ENCODE measurements around the gene ZNF106. TPM values are rescaled to one million over a fixed set of nuclear protein-coding genes. Genes with fewer than 3 reads are reported as not detected.

ZNF106 gene
- total RNA-seq, result 100 to 1,000 TPM; 379 to 380 TPM
- long read RNA-seq, full-length matches to known transcripts, result 7 of 597 reads
- long read RNA-seq, partial matches to known transcripts, result 540 of 597 reads
- long read RNA-seq, other reads (novel, unspliced or antisense), result 50 of 597 reads

DNA sequence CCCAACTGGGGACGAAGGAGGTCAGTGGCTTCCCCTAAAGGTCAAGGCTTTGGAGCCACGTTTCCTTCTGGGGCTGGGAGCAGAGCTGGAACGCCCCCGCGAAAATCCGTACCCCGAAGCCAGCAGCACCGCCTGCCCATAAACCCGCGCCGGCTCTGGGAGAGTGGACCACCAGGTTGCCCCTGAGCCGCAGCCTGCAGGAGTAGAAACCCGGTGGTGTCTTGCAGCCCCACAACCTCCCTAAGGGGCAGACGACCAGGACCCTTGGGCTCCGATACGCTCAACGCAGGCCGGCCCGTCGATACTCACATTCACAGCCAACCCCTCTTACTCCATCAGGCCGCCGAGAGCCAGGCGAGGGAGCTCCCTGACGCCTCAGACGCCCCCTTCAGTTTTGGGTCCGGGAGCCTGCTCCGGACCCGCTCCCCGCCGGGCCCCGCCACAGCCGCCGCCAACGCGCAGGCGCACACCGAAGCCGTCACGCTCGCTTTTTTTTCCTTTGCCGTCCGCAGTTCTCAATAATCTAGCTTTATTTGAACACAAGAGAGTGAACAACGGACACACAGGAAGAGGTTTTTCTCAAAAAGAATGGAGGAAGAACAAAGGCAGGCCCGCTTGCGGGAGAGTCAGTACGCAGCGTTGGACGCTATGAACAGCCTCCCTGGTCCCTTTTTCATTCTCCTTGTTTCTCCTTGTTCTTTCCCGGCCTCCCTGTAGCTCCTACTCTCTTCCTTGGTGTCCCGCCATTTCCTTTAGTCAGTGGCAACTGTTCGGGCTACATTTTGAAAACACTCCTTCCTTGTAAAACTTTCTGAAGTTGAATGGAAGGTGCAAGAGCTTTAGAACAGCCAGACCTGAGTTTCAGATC lies at the start of gene ZNF106:
Gene ZNF106 (minus strand): TSS at position 471 of the 868 bp plus-strand sequence. CDS start 18,852 bp downstream, outside the sequence.
- intact Hi-C loops (cut with DNase I), result no loop called here
- peak; percentile 72 to 73 for ATAC-seq
- peak; percentile 87 for DNase-seq

DNA sequence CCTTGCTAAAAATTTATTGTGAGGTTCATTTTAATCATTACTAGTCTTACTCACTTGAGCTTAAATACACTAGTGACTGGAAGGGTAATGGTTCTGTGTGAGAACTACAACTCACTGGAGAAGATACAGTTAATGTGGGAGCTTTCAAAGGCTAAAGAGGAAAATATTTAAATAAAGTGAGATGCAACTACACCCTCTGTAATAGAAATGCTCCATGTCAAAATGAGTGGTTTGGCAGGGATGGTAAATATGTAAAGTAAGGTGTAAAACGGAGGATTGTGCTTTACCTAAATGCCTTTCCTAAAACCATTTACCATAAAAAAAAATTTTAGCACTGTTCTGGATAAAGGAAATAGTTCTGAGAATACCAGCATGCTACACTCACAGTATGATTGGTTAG lies 42.3 kb upstream of the ZNF106 start:
- no peak for ATAC-seq
- intact Hi-C loops (cut with DNase I), result no loop called here
- no peak for DNase-seq

GRCh38 chr15:42528970-42529369 lies 38.0 kb upstream of the ZNF106 start:
- intact Hi-C loops (cut with DNase I), result no loop called here
- DNase-seq (no peak), ATAC-seq (no peak)

DNA sequence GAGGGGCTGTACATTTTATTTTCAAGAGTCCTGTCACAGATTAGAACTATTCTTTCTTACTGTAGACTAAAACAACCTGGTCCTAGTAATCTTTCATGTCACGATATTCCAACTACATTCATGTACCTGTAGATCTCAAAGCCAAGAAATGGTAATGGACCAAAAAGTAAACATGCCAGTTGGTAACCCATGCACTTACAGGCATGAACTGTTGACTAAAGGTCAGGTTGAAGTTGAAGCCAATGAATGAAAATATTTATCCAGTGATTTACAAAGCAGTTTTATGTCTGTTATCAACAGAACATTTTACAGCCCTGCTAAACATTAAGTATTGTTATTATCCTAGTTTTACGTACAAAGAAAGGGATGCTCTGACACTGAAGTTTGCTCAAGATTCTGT lies 32.4 kb upstream of the ZNF106 start:
- intact Hi-C loops (cut with DNase I), result no loop called here
- DNase-seq (no peak), ATAC-seq (no peak)

- DNase-seq (no peak), ATAC-seq (peak; percentile 48 to 77)
- intact Hi-C loops (cut with DNase I), result no loop called here
These were observed 20.1 kb upstream of the ZNF106 start for GRCh38 chr15:42511007-42511391.

DNA sequence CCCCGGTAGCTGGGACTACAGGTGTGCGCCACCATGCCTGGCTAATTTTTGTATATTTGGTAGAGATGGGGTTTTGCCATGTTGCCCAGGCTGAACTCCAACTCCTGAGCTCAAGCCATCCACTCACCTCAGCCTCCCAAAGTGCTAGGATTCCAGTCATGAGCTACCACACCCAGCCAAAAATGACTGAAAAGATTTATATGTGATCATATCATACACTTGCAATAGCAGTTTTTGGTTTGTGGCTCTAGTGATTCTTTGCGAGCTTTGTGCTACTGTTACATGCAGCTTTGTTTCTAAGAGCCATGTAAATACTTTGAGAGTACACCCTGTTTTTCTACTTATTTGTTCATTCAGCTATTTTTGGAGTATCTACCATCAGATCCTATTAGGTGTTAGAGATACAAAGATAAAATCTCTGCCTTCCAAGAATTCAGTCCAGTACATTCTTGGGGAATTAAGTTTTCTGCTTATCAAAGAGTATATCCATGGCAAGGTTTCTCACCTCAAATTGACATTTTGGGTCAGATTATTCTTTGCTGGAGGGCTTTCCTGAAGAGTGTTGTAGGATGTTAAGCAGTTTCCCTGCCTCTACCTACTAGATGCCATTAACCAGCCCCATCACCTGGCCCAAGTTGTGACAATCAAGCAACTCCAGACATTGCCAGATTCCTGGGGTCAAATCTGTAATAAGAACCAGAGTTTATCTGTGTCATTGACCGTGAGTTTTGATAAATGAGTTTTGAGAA lies 19.5 kb upstream of the ZNF106 start:
- no peak for DNase-seq
- intact Hi-C loops (cut with DNase I), result no loop called here
- peak in 1 of 2 donors; percentile 7 for ATAC-seq

GRCh38 chr15:42508263-42508690 lies 17.3 kb upstream of the ZNF106 start:
- ATAC-seq, result peak; percentile 74 to 79

DNA sequence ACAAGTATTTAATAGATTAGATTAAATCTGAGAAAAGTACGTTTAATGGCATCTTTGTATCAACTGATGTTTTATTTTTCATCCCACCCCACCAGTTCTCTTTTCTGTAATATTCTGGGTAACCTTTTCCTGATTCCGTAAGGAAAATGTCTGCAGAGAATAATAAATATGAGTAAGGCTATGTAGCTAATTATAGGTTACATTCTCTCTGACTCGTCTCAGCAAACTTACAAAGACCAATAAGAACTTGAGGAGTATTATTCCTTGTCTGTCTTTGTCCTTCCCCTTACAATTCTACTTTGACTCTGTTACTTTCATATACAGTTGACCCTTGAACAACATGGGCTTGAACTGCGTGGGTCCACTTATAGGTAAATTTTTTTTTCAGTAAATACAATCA lies 16.6 kb upstream of the ZNF106 start:
- intact Hi-C loops (cut with DNase I), result no loop called here
- ATAC-seq (no peak), DNase-seq (no peak)

More at GRCh38 chr15:42508263-42508690, 17.3 kb upstream of the ZNF106 start:
- no peak for DNase-seq
- intact Hi-C loops (cut with DNase I), result no loop called here

- ATAC-seq, result no peak
- intact Hi-C loops (cut with DNase I), result no loop called here
- DNase-seq, result no peak
These were observed 13.7 kb upstream of the ZNF106 start for GRCh38 chr15:42504631-42505030.

GRCh38 chr15:42503825-42504224 lies 12.9 kb upstream of the ZNF106 start:
- ATAC-seq (no peak), DNase-seq (no peak)
- intact Hi-C loops (cut with DNase I), result no loop called here

DNA sequence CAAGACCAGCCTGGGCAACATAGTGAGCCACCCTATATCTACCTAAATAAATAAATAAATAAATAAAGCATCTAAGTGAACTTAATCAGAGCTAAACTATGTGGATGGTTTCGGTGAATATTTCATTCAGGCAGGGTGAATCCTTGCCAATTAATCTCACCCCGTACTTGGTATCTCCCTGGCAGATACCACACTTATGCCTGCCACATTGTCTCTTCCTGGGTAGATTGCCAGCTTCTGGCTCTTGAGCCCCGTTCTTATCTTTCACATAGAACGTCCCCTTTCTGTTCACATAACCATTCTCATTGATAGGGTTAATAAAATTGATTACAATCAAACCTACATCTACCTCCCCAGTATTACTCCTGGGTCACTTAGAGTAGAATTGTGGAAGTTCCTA lies 11.5 kb upstream of the ZNF106 start:
- no peak for DNase-seq
- intact Hi-C loops (cut with DNase I), result no loop called here
- ATAC-seq, result peak; percentile 34 to 67

DNA sequence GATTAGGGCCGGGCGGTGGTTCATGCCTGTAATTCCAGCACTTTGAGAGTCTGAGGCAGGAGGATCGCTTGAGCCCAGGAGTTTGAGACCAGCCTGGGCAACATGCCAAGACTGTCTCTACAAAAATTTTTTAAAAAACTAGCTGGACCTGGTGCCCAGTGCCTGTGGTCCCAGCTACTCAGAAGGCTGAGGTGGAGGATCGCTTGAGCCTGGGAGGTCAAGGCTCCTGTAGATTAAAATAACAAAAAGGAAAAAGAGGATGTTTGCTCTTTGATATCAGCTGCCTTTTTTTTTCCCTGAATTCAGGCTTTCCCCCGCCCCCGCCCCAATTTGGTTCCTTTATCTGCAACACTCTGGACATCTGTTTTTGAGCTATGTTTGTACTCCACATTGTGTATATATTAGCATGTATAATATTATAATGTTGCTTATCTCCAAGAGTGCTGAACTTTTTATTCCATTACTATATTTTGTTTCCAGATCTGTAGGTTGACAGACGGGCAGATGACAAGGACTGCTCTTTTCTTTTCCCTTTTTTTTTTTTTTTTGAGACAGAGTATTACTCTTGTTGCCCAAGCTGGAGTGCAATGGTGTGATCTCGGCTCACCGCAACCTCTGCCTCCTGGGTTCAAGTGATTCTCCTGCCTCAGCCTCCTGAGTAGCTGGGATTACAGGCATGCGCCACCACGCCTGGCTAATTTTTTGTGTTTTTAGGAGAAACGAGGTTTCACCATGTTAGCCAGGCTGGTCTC lies 9.1 kb upstream of the ZNF106 start:
- intact Hi-C loops (cut with DNase I), result no loop called here
- peak; percentile 38 for DNase-seq

DNA sequence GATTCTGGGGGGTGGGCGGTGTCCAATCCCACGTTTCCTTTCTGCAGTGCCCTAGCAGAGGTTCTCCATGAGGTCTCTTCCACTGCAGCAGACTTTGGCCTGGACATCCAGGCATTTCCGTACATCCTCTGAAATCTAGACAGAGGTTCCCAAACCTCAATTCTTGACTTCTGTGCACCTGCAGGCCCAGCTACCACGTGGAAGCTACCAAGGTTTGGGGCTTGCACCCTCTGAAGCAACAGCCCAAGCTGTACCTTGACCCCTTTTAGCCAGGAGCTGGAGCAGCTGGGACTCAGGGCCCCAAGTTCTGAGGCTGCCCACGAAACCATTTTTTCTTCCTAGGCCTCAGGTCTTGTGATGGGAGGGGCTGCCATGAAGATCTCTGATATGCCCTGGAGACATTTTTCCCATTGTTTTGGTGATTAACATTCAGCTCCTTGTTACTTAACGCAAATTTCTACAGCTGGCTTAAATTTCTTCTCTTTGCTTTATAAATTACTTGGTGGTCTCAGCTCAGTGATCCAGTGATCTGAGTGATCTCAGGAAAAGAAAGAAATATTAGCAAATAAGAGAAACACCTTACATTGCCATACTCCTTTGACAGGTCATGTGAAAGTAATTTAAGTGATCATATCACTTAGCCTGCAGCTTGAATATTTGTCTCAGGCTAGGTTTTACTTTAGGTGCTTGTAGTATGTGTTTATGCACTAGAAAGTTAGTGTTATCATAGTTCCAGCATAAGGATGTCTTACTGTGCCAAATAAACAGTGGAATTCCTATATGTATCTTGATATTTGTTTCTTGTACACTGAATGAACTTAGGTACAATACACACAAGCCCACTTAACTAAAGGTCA lies 7.5 kb upstream of the ZNF106 start:
- ATAC-seq (no peak), DNase-seq (no peak)
- intact Hi-C loops (cut with DNase I), result no loop called here

More for the DNA sequence above, 9.1 kb upstream of the ZNF106 start:
- no peak for ATAC-seq

DNA sequence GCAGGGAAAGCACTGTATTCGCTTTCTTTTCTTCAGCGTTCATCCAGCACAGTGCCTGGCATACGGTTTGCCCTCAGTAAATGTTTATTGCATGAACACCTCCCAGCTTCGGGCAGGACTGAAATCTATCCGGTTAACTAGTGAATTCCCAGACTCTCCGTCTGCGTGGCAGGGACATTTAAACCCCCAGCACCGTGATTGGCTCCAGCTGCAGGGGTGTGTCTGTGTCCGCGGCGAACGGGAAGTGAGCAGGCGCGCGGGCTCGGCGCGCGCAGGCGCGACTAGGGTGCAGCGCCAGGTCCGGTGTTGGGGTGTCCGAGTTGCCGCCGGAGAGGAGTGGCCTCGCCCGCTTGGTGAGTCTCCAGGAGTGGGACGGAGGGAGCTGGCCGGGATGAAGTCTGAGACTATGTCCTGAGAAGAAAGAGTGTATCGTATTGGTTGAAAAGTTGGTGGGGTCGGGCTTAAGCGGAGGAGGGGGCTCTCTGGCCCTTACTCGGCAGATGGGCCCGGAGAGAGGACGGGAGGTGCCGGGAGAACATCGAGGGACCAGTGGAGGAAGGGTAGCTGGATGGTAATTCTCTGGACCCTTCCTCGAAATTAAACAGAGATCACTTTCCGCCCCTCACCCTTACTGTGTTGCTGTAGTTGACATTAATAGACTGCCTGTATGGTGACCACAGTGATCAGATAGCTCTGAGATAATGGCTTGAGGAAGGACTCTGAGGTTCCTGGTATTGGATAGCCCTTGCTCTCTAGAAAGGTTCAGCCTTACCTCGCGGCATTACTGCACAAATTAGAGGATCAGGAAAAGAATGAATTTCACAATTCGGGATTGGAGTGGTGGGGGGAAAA lies 4.6 kb upstream of the ZNF106 start, which contains the start of gene SNAP23:
Gene SNAP23 (plus strand): TSS at position 274 of the 852 bp plus-strand sequence. CDS start 16,213 bp downstream, outside the sequence.
- peak; percentile 95 for DNase-seq
- intact Hi-C loops (cut with DNase I), result no loop called here
- ATAC-seq, result peak; percentile 96

GRCh38 chr15:42494998-42495360 lies 4.0 kb upstream of the ZNF106 start:
- intact Hi-C loops (cut with DNase I), result no loop called here
- peak; percentile 25 to 37 for ATAC-seq
- peak; percentile 59 for DNase-seq

DNA sequence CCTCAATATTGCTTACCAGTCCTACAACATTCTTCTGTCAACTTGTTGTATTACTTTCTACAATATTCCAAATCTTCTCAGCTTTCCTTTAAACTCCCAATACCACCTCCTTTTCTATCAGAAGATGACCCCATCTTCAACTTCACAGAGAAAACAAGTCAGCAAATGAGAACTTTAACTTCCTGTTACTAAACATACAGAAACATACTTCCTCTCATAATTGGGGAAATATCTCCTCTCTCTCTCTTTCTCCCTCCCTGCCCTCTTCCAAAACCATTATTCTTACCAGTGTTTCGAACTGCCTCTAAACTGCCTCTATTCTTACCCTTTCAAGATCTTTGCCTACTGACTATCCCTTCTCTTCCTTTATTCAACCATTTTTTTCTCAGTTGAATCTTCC lies 2.7 kb upstream of the ZNF106 start:
- no peak for ATAC-seq

DNA sequence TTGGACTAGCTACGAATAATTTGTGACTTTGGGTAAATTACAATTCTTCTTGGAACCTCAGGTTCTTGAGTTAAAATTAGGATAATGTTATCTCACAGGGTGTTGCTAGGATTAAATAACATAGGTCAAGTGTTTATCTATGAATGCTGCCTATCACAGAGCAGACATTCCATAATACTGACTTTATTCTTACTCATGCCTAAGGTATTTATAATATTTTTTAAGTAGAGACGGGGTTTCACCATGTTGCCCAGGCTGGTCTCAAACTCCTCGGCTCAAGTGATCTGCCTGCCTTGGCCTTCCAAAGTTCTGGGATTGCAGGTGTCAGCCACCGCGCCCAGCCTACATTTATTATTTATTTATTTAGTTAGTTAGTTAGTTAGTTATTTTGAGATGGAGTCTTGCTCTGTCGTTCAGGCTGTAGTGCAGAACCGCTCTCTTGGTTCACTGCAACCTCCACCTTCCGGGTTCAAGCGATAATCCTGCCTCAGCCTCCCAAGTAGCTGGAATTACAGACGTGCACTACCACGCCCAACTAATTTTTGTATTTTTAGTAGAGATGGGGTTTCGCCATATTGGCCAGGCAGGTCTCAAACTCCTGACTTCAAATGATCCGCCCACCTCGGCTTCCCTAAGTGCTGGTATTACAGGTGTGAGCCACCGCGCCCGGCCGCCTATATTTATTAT lies 741 bp upstream of the ZNF106 start:
- intact Hi-C loops (cut with DNase I), result no loop called here
- ATAC-seq, result peak in 1 of 2 donors; percentile 41

More for the DNA sequence above, 2.7 kb upstream of the ZNF106 start:
- intact Hi-C loops (cut with DNase I), result no loop called here
- DNase-seq, result no peak

More for the DNA sequence above, 741 bp upstream of the ZNF106 start:
- DNase-seq, result no peak
